Stromal cell of bone marrow (primary cell): Measurements from ENCODE around the gene METTL21A.

ENCODE experiments used
- DNase-seq: peaks from one replicate; pipeline ENCODE4 v3.0.0-alpha.2; 2012; ENCODE audit warnings: low read depth

The METTL21A gene

GRCh38 chr2:207624185-207625013 is 795 bp downstream of the METTL21A start:
- DNase-seq = no peak

DNA sequence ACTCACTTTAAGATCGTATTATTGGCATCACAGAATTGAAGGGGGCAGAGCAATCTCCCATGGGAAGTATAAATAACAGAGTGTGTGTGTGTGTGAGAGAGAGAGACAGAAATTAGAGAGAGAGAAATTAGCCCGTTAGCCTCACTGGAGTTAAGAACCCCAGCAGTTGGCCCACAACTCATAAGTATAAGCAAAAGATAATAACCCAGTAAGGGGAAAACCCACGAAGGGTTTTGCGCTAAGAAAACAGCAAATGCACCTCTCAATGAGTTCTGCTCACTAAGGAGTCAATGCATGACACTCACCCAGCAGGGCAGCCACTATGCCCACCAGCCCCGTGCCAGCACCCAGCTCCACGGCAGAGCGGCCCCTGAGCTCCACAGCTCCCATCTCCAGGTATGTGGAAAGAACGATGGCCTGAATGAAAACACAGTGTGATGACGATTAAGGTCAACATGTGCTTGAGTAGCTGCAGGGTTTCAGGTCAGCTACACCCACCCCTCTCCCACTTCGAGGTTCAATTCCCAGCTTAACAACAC is 3.6 kb downstream of the METTL21A start:
- DNase-seq = no peak

DNA sequence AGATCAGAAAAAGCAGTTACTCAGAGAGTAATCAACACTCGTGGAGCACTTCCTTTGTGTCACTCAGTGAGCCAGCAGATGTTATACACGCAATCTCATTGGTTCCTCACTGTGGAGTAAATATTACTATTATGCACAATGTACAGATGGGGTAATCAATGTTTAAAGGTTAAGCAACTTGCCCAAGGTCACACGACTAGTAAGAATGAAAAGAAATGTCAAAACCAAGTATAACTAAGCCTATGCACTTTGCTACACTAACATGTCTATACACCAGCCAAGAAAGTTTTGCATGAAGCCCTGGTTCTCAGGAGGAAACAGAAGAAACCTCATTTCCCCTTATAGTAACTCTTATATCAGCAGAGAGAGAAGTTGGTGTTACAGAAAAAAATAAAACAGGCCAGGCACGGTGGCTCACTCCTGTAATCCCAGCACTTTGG is 5.4 kb downstream of the METTL21A start:
- DNase-seq = no peak

GRCh38 chr2:207617011-207617671 is 8.1 kb downstream of the METTL21A start:
- DNase-seq = no peak

GRCh38 chr2:207616185-207616584 is 9.0 kb downstream of the METTL21A start:
- no peak for DNase-seq

DNA sequence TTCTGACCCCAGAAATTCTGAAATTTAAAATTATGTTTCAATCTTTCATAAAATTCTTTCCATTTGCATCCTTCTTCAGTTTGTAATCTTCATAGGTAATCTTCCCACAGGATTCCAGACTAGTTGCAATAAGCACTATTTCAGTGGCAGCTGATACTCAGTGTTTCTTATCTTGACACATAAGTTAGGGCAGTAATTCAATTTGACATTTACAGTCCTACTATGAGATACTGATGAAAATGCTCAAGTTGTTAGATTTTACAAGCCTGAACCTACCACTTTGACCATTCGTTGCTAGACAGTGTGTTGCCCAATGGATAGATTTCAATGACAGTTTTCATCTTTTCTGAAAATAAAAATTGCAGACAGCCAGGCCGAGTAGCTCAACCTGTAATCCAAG is 10.4 kb downstream of the METTL21A start:
- DNase-seq = no peak

DNA sequence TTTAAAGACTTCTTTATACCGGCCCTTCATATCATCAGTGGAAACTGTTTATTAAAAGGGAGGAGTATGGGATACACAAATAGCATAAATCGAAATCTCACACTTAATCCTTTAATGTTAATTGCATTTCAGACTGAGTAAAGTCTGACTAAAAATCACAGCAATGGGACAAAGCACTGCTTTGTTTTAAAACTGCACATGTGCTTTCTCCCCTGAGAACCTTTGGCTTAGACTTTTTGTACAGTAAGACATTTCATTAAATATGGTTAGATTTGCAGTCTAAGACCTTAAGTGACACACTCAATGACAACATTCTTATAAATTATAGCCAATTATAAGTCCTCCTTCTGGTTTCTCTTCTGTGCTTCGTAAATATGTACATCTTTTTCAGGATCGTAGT is 12.5 kb downstream of the METTL21A start:
- no peak for DNase-seq

GRCh38 chr2:207606829-207607228 is 18.4 kb downstream of the METTL21A start:
- DNase-seq = no peak

DNA sequence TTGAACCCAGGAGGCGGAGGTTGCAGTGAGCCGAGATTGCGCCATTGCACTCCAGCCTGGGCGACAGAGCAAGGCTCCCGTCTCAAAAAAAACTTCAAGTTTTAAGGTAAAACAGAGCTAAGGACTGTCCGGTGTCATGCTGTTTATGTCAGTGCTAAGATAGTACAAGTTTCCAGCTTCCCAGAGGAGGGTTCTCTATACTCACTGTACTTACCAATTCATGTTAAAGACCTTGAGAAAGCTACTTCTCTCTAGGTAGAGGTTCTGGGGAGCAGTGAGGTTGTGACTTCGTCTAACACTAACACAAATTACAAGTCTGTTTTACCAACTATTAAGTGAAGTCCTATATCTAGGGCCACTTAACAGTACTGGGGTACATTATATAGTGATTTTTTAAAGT is 18.8 kb downstream of the METTL21A start:
- DNase-seq = no peak

DNA sequence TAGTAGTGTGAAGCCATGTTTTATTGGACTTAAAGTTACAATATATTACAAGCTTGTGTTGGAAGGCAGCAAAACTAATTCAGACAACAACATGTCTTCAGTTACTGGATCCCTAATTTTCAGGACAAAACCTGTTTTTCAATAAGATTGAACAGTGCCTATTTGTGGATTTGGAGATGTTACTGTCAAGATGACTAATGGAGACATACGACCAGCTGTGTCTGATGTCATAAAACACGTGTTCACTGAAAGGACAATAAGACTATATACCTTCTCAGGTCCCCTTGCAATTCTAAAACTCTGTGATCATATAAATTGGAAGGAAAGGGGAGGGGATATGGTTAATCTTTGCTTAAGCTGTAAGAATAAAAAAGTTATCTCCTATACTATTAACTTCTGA is 21.7 kb downstream of the METTL21A start:
- no peak for DNase-seq

GRCh38 chr2:207601774-207602173 is 23.4 kb downstream of the METTL21A start:
- no peak for DNase-seq

DNA sequence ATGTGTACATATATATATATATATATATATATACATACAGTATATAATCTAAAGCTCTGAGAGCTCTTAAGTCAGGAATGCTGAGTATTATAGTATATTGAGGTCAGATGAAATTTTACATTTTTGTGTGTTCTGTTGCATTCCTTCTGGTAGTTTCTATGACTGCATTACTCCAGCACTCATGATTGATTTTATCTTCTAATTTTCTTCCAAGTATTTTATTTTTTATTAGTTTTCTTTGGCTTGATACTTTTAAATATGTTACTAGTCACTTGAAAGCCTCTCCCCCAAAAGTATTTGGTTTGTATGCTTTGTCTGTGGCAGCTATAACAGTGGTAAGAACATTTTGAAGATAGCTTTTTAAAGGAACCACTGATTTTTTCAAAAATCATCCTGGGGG is 25.0 kb downstream of the METTL21A start:
- no peak for DNase-seq

DNA sequence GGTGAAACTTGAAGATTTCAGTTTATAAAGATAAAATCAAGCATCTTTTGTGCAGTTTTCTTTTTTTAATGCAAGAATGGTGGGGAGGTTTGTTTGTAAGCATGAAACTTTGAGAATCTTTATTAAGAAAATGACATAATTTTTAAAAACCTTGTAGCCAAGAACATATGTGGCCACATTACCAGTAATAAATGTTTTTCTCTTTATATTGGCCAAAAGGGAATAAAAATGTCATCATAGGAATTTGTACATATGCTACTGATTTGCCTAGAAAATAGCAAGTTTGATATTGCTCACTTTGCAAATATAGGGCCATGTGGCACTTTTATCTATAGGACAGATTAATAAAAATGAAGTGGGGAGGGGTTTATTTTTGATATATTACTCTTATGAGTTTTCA is 25.6 kb downstream of the METTL21A start:
- no peak for DNase-seq

DNA sequence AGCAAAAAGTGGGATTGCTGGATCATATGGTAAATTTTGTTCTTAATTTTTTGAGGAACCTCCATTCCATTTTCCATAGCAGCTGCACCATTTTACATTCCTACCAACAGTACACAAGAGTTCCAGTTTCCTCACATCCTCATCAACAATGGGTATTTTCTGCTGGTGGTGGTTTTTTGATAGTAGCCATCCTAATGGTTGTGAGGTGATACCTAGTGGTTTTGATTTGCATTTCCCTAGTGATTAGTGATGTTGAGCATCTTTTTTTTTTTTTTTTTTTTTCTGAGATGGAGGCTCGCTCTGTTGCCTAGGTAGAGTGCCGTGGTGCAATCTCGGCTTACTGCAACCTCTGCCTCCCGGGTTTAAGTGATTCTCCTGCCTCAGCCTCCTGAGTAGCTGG is 30.5 kb downstream of the METTL21A start:
- no peak for DNase-seq

GRCh38 chr2:207594264-207594663 is 30.9 kb downstream of the METTL21A start:
- no peak for DNase-seq

DNA sequence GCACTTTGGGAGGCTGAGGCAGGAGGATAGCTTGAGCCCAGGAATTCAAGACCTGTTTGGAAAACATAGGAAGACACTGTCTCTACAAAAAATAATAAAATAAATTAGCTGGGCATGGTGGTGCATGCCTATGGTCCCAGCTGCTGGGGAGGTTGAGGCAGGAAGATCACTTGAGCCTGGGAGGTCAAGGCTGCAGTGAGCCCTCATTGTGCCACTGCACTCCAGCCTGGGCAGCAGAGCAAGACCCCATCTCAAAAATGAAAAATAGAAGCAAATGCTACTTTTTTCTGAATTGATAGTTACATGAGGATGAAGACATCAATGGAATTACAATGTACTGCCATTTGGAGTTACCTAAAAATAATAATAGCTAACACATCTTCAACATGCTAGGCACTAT is 31.9 kb downstream of the METTL21A start:
- DNase-seq = no peak

DNA sequence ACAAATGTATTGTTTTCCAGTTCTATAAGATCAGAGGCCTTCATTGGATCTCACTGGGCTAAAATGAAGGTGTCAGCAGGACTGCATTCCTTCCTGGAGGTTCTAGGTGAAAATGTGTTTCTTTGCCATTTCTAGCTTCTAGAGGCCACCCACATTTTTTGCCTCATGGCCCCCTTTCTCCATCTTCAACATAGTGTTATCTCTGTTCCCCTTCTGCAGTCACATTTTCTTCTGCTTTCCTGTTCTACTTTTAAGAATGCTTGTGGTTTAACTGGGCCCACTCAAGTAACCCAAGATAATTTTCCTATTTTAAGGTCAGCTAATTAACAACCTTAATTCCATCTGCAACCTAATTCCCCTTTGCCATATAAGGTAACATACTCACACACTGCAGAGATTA is 36.1 kb downstream of the METTL21A start:
- DNase-seq = no peak

- no peak for DNase-seq
These were observed 37.9 kb downstream of the METTL21A start for GRCh38 chr2:207587305-207587704.

GRCh38 chr2:207584952-207585351 is 40.2 kb downstream of the METTL21A start:
- DNase-seq = no peak

DNA sequence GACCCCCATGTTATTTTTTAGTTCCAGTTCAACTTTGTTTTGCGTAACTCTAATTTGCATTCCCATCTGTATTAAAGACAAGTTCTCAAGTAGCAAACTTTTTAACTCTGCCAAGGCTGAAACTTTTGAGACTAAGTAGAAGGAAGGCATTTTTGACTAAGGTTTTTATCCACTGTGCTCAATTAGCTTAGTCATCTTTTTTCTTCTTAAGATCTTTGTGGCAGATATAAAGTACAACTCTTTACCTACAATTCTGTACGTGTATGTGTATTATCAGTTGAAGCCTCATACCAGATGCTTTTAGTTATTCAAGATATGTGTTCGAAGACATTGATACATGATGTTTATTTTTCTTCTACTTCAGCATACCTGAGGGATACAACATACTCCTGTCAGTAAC is 53.8 kb downstream of the METTL21A start:
- DNase-seq = no peak

DNA sequence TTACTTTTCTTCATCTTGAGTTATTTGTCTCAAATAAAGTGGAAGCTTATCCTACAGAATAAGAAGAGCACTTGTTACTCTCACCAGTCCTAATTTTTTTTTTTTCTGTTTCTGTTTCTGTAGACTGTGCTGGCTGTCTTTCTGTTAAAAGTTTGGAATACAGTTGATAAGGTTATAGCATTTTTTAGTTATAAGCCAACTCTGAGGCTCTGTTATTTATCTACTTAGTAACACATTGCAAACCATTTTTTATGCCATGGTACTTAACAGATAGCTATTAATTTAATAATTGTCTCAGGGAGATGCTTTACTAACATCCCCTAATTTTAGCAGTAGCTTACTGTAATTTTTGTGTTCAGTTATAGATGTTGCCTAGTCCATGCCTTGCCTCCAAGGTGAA is 57.5 kb downstream of the METTL21A start:
- no peak for DNase-seq

GRCh38 chr2:207565736-207566500 is 59.3 kb downstream of the METTL21A start:
- DNase-seq = no peak
